ENCODE results near the gene PYM1.
A peak's percentile ranks its signal among the peaks of the same experiment; 100 is the strongest.
"Not testable (repeated sequence)": the region's sequence is repeated elsewhere in the genome, so short reads cannot be mapped to it uniquely, and the experiment has no call there.

Gene PYM1

GRCh38 chr12:55940065-55940732, 12.5 kb upstream of the PYM1 start:
- peak; percentile 59 to 84 for DNase-seq (ENCODE audit: low read depth in 1 of 2, low spot score in 1 of 2)

GRCh38 chr12:55938826-55939501, 11.3 kb upstream of the PYM1 start:
- no peak for DNase-seq (ENCODE audit: low read depth in 1 of 2, low spot score in 1 of 2)

GRCh38 chr12:55937981-55938380, 10.3 kb upstream of the PYM1 start:
- DNase-seq (ENCODE audit: low read depth in 1 of 2, low spot score in 1 of 2): no peak

- DNase-seq (ENCODE audit: low read depth in 1 of 2, low spot score in 1 of 2): no peak
Observed at GRCh38 chr12:55935738-55936151, 8.1 kb upstream of the PYM1 start.

- no peak for DNase-seq (ENCODE audit: low read depth in 1 of 2, low spot score in 1 of 2)
Observed at GRCh38 chr12:55934773-55935172, 7.1 kb upstream of the PYM1 start.

- no peak for DNase-seq (ENCODE audit: low read depth in 1 of 2, low spot score in 1 of 2)
Observed at GRCh38 chr12:55933799-55934742, 6.4 kb upstream of the PYM1 start.

GRCh38 chr12:55933169-55933798, 5.6 kb upstream of the PYM1 start:
- DNase-seq (ENCODE audit: low read depth in 1 of 2, low spot score in 1 of 2): no peak

GRCh38 chr12:55932551-55932910, 4.8 kb upstream of the PYM1 start:
- no peak for DNase-seq (ENCODE audit: low read depth in 1 of 2, low spot score in 1 of 2)

- no peak for DNase-seq (ENCODE audit: low read depth in 1 of 2, low spot score in 1 of 2)
Observed at GRCh38 chr12:55931780-55932550, 4.3 kb upstream of the PYM1 start.

GRCh38 chr12:55931317-55931779, 3.7 kb upstream of the PYM1 start:
- no peak for DNase-seq (ENCODE audit: low read depth in 1 of 2, low spot score in 1 of 2)

GRCh38 chr12:55930771-55931316, 3.1 kb upstream of the PYM1 start, which contains the start of gene DGKA:
DGKA (plus strand) TSS chr12:55931162; CDS start chr12:55936504, 5,342 bp downstream.
- peak; percentile 51 to 73 for DNase-seq (ENCODE audit: low read depth in 1 of 2, low spot score in 1 of 2)

- peak; percentile 58 to 84 for DNase-seq (ENCODE audit: low read depth in 1 of 2, low spot score in 1 of 2)
Observed at GRCh38 chr12:55929306-55929791, 1.7 kb upstream of the PYM1 start.

GRCh38 chr12:55926738-55927587, 731 bp downstream of the PYM1 start:
- peak; percentile 79 to 91 for DNase-seq (ENCODE audit: low read depth in 1 of 2, low spot score in 1 of 2)

GRCh38 chr12:55925870-55926737, 1.6 kb downstream of the PYM1 start:
- DNase-seq (ENCODE audit: low read depth in 1 of 2, low spot score in 1 of 2): no peak

GRCh38 chr12:55925371-55925770, 2.3 kb downstream of the PYM1 start:
- DNase-seq (ENCODE audit: low read depth in 1 of 2, low spot score in 1 of 2): no peak

- not testable (repeated sequence) for DNase-seq (ENCODE audit: low read depth in 1 of 2, low spot score in 1 of 2)
Observed at GRCh38 chr12:55923648-55924047, 4.0 kb downstream of the PYM1 start.

GRCh38 chr12:55922126-55922525, 5.6 kb downstream of the PYM1 start:
- no peak for DNase-seq (ENCODE audit: low read depth in 1 of 2, low spot score in 1 of 2)

- not testable (repeated sequence) for DNase-seq (ENCODE audit: low read depth in 1 of 2, low spot score in 1 of 2)
Observed at GRCh38 chr12:55919032-55919431, 8.7 kb downstream of the PYM1 start.
